H9 (cell line): ENCODE data around the gene PARVB. TPM values are rescaled to one million over a fixed set of nuclear protein-coding genes. Genes with fewer than 3 reads are reported as not detected.

ENCODE experiments used
- DNase-seq: peaks from one replicate; pipeline ENCODE4 v3.0.0-alpha.2; 2017
- H2AFZ ChIP-seq: one replicate; pipeline ENCODE4 v1.6.1; 2013; ENCODE audit warnings: mild to moderate bottlenecking, low read length, control low read depth, moderate library complexity
- H2AK5ac ChIP-seq: 2 replicates; pipeline ENCODE4 v1.6.1; 2013; ENCODE audit warnings: low read length, control low read depth, mixed read lengths; ENCODE audit not compliant: insufficient read length
- H2BK120ac ChIP-seq: one replicate; pipeline ENCODE4 v1.6.1; 2013; ENCODE audit warnings: low read depth, mild to moderate bottlenecking, low read length, control low read depth, inconsistent platforms; ENCODE audit not compliant: poor library complexity, severe bottlenecking
- H2BK12ac ChIP-seq: 2 replicates; pipeline ENCODE4 v1.6.1; 2013; ENCODE audit warnings: low read length, control low read depth, mixed read lengths, low read depth; ENCODE audit not compliant: insufficient read length
- H2BK15ac ChIP-seq: 2 replicates; pipeline ENCODE4 v1.6.1; 2013; ENCODE audit warnings: low read depth, low read length, control low read depth
- H2BK20ac ChIP-seq: one replicate; pipeline ENCODE4 v1.6.1; 2013; ENCODE audit warnings: low read depth, mild to moderate bottlenecking, low read length, control low read depth, inconsistent platforms; ENCODE audit not compliant: poor library complexity, severe bottlenecking
- H2BK5ac ChIP-seq: 2 replicates; pipeline ENCODE4 v1.6.1; 2013; ENCODE audit warnings: low read length, control low read depth, mixed read lengths; ENCODE audit not compliant: insufficient read length
- H3K14ac ChIP-seq: 2 replicates; pipeline ENCODE4 v1.6.1; 2013; ENCODE audit warnings: low read length, control low read depth; ENCODE audit not compliant: insufficient read depth
- H3K18ac ChIP-seq: 2 replicates; pipeline ENCODE4 v1.6.1; 2013; ENCODE audit warnings: low read depth, mild to moderate bottlenecking, mixed read lengths, low read length, control low read depth; ENCODE audit not compliant: insufficient read length
- H3K23ac ChIP-seq: 2 replicates; pipeline ENCODE4 v1.6.1; 2013; ENCODE audit warnings: low read length, control low read depth, mixed read lengths, low read depth; ENCODE audit not compliant: insufficient read length
- H3K23me2 ChIP-seq: 2 replicates; pipeline ENCODE4 v1.6.1; 2013; ENCODE audit warnings: low read depth, mild to moderate bottlenecking, mixed read lengths, low read length, control low read depth; ENCODE audit not compliant: insufficient read length, poor library complexity, severe bottlenecking
- H3K27ac ChIP-seq: 2 replicates; pipeline ENCODE4 v1.5.1; 2013; ENCODE audit warnings: low read length, control low read depth, mixed read lengths, low read depth; ENCODE audit not compliant: insufficient read length
- H3K27me3 ChIP-seq: 2 replicates; pipeline ENCODE4 v1.6.1; 2013; ENCODE audit warnings: low read length, control low read depth, inconsistent platforms; ENCODE audit not compliant: insufficient read depth
- H3K4ac ChIP-seq: 2 replicates; pipeline ENCODE4 v1.6.1; 2013; ENCODE audit warnings: low read depth, mild to moderate bottlenecking, control low read depth, inconsistent platforms, low read length, moderate library complexity
- H3K4me1 ChIP-seq: 2 replicates; pipeline ENCODE4 v1.6.1; 2013; ENCODE audit warnings: low read length, control low read depth, inconsistent platforms; ENCODE audit not compliant: insufficient read depth
- H3K4me2 ChIP-seq: 2 replicates; pipeline ENCODE4 v1.6.1; 2013; ENCODE audit warnings: low read length, control low read depth, mixed read lengths; ENCODE audit not compliant: insufficient read length, insufficient read depth
- H3K56ac ChIP-seq: 2 replicates; pipeline ENCODE4 v1.6.1; 2013; ENCODE audit warnings: low read depth, mild to moderate bottlenecking, mixed read lengths, low read length, control low read depth; ENCODE audit not compliant: insufficient read length
- H3K79me1 ChIP-seq: 2 replicates; pipeline ENCODE4 v1.6.1; 2013; ENCODE audit warnings: low read depth, mild to moderate bottlenecking, moderate library complexity, low read length, control low read depth, inconsistent platforms; ENCODE audit not compliant: insufficient read depth, poor library complexity, severe bottlenecking
- H3K79me2 ChIP-seq: 2 replicates; pipeline ENCODE4 v1.6.1; 2013; ENCODE audit warnings: low read length, control low read depth, inconsistent platforms; ENCODE audit not compliant: insufficient read depth
- H3K9ac ChIP-seq: 2 replicates; pipeline ENCODE4 v1.6.1; 2013; ENCODE audit warnings: low read length, control low read depth, mixed read lengths; ENCODE audit not compliant: insufficient read length; ENCODE audit errors: extremely low read depth
- H3K9me3 ChIP-seq: one replicate; pipeline ENCODE4 v1.6.1; 2013; ENCODE audit warnings: low read depth, low read length, inconsistent platforms; ENCODE audit not compliant: control insufficient read depth
- H3T11ph ChIP-seq: one replicate; pipeline ENCODE4 v1.6.1; 2013; ENCODE audit warnings: mild to moderate bottlenecking, low read length, control low read depth, inconsistent platforms
- H4K20me1 ChIP-seq: one replicate; pipeline ENCODE4 v1.6.1; 2013; ENCODE audit not compliant: control insufficient read depth, insufficient read length, insufficient read depth
- H4K5ac ChIP-seq: 2 replicates; pipeline ENCODE4 v1.6.1; 2013; ENCODE audit warnings: low read depth, mild to moderate bottlenecking, mixed read lengths, low read length, control low read depth; ENCODE audit not compliant: insufficient read length
- H4K8ac ChIP-seq: replicated peaks from 2 replicates; pipeline ENCODE4 v1.6.1; 2013; ENCODE audit warnings: low read length, control low read depth, mixed read lengths, low read depth; ENCODE audit not compliant: insufficient read length
- H4K91ac ChIP-seq: 2 replicates; pipeline ENCODE4 v1.6.1; 2013; ENCODE audit warnings: low read depth, mild to moderate bottlenecking, moderate library complexity, mixed read lengths, low read length, control low read depth; ENCODE audit not compliant: insufficient read length
- H3K27ac Mint-ChIP-seq, 3 experiments: 2 replicates in 2 of 3; 3 replicates in 1 of 3; pipeline ENCODE4 v1.8.0; 2020 to 2021; ENCODE audit warnings: mixed read lengths in 3 of 3, mild to moderate bottlenecking in 1 of 3, moderate library complexity in 1 of 3
- H3K27me3 Mint-ChIP-seq: 2 replicates; pipeline ENCODE4 v1.8.0; 2021; ENCODE audit warnings: low read depth, mild to moderate bottlenecking, moderate library complexity, mixed read lengths
- H3K36me3 Mint-ChIP-seq, 3 experiments: 2 replicates in 2 of 3; 3 replicates in 1 of 3; pipeline ENCODE4 v1.8.0; 2020 to 2021; ENCODE audit warnings: low read depth in 3 of 3, mixed read lengths in 3 of 3; ENCODE audit not compliant: insufficient read depth in 1 of 3
- H3K4me1 Mint-ChIP-seq, 2 experiments: 2 replicates each; pipeline ENCODE4 v1.8.0; 2020; ENCODE audit warnings: mixed read lengths in 2 of 2
- H3K4me3 Mint-ChIP-seq, 2 experiments: 2 replicates in 1 of 2; 3 replicates in 1 of 2; pipeline ENCODE4 v1.8.0; 2020 to 2021; ENCODE audit warnings: mild to moderate bottlenecking in 2 of 2, mixed read lengths in 2 of 2, moderate library complexity in 1 of 2
- H3K9me3 Mint-ChIP-seq, 2 experiments: 2 replicates in 1 of 2; 3 replicates in 1 of 2; pipeline ENCODE4 v1.8.0; 2020; ENCODE audit warnings: mild to moderate bottlenecking in 2 of 2, mixed read lengths in 2 of 2, moderate library complexity in 1 of 2
- WGBS: extraction: QIAGEN DNeasy Blood & Tissue Kit; methylation state at CpG from one replicate; pipeline ENCODE4 v1.1.7; 2013; ENCODE audit warnings: missing lambda C conversion rate, low lambda C conversion rate, mixed read lengths; ENCODE audit not compliant: insufficient read length; ENCODE audit errors: extremely low coverage; 5-methylcytosine and 5-hydroxymethylcytosine counted together
- total RNA-seq: library from RNA; stranded (reverse); gene quantifications from 2 replicates; pipeline ENCODE4 v1.2.1, GENCODE V29; 2021
- TF ChIP-seq, protein P1 (sequence below): fragments of 200-600 bp; sonication (generic); conservative IDR thresholded peaks from 3 replicates; pipeline ENCODE4 v1.8.0; 2021; ENCODE audit warnings: antibody characterized with exemption, mild to moderate bottlenecking

Gene PARVB
- total RNA-seq, 1 experiment from 2014 or later: 15.6 TPM

DNA sequence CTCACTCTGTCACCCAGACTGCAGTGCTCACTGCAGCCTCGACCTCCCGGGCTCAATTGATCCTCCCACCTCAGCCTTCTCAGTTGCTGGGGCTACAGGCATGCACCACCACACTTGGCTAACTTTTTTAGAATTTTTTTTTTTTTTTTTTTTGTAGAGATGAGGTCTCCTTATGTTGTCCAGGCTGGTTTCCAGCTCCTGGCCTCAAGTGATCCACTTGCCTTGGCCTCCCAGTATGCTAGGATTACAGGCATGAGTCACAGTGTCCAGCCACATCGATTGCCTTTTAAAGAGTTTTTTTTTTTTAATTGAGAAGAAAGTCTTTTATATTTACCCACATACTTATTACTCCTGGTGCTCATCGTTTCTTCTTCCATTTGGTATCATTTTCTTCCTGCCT lies 186.6 kb downstream of the PARVB start:
- Histone ChIP-seq H2AK5ac (no peak overlapping the region), H3K23me2 (no peaks in the 10 kb centered on the region), H2BK5ac (no peak overlapping the region), H3K56ac (no peak overlapping the region), H4K5ac (no peak overlapping the region), H3K9me3 (no peaks in the 10 kb centered on the region), H3K23ac (no peak overlapping the region), H3K4me1 (no peaks in the 10 kb centered on the region), H4K91ac (no peak overlapping the region), H3K27me3 (no peaks in the 10 kb centered on the region), H3K79me2 (no peaks in the 10 kb centered on the region), H3K18ac (no peak overlapping the region), H4K8ac (no peak overlapping the region), H3K79me1 (no peaks in the 10 kb centered on the region), H2BK15ac (no peak overlapping the region), H3K4me2 (no peak overlapping the region), H3K14ac (no peak overlapping the region), H3T11ph (no peak overlapping the region), H3K9ac (no peak overlapping the region), H3K4ac (no peak overlapping the region), H2BK20ac (no peak overlapping the region), H2BK12ac (no peak overlapping the region), H4K20me1 (no peaks in the 10 kb centered on the region), H2AFZ (no peak overlapping the region), H3K27ac (no peak overlapping the region), H2BK120ac (no peak overlapping the region)
- no peak for DNase-seq
- WGBS: no CpG with 5 or more reads among the region's 4 CpGs
- TF ChIP-seq, protein P1, sequence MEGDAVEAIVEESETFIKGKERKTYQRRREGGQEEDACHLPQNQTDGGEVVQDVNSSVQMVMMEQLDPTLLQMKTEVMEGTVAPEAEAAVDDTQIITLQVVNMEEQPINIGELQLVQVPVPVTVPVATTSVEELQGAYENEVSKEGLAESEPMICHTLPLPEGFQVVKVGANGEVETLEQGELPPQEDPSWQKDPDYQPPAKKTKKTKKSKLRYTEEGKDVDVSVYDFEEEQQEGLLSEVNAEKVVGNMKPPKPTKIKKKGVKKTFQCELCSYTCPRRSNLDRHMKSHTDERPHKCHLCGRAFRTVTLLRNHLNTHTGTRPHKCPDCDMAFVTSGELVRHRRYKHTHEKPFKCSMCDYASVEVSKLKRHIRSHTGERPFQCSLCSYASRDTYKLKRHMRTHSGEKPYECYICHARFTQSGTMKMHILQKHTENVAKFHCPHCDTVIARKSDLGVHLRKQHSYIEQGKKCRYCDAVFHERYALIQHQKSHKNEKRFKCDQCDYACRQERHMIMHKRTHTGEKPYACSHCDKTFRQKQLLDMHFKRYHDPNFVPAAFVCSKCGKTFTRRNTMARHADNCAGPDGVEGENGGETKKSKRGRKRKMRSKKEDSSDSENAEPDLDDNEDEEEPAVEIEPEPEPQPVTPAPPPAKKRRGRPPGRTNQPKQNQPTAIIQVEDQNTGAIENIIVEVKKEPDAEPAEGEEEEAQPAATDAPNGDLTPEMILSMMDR: no peak
- Mint-ChIP-seq H3K27me3 (peaks cover 11% of the 10 kb centered on the region), H3K36me3 (peaks cover 0 to 3% (median 0%) of the 10 kb centered on the region in 3 experiments; a peak in 2 of 7 replicates), H3K4me3 (no peak overlapping the region), H3K4me1 (peaks cover 0 to 4% of the 10 kb centered on the region in 2 experiments; a peak in 2 of 4 replicates), H3K27ac (no peak overlapping the region), H3K9me3 (peaks cover 0 to 11% of the 10 kb centered on the region in 2 experiments; a peak in 3 of 5 replicates)
